ENCODE measurements around the gene TDRD3.

The TDRD3 gene

GRCh38 chr13:60575142-60575541, 178.1 kb downstream of the TDRD3 start:
- no peak for DNase-seq (ENCODE audit: low read depth)

DNA sequence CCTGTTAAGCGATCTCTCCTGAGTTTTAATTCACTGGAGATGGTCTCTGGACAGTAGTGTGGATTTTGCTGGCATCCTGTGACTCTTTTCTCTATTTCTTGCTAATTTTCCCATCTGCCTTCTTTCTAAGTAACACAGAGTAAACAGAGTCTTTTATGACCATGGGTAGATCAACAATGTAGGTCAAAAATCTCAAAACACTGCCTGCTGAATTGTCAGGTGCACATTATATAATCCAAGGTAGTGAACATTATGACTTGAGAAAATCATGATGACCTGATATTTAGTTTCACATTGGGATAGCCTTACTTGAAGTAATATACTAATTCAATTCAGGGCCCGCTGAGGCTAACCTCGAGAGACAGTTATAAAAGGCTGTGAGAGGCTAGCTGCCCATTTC, 180.7 kb downstream of the TDRD3 start:
- DNase-seq (ENCODE audit: low read depth), result no peak

DNA sequence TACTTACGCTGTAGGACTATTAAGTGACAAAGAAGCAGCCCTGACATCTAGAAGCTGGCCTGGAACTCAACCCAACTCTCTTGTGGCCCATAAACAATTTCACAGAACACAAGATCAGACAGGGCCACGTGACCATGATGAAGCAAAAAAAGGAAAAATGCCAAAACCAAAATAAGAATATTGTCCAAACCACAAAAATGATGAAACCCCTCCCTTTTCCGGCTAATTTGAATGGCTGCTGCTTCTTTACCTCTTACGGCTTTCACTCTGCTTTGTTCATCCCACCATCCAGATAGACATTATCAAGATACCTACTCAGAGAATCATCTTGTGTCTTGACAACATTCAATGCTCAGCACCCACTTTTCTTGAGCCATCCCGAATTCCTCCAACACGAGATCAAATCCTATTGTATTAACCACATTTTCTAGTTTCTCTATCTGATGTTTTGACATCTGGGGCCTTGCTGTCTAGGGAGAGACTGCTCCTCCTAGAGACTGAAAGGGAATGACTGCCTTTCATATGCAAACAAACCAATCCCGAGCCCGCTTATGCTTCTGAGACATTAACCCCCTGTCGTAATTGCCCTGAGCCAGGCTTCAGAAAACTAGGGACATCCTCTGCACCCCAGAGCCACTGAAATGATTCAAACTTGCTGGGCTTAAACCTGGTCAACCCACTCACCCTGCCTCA, 186.3 kb downstream of the TDRD3 start:
- DNase-seq (ENCODE audit: low read depth), result no peak

GRCh38 chr13:60583911-60584753, 187.1 kb downstream of the TDRD3 start:
- no peak for DNase-seq (ENCODE audit: low read depth)

DNA sequence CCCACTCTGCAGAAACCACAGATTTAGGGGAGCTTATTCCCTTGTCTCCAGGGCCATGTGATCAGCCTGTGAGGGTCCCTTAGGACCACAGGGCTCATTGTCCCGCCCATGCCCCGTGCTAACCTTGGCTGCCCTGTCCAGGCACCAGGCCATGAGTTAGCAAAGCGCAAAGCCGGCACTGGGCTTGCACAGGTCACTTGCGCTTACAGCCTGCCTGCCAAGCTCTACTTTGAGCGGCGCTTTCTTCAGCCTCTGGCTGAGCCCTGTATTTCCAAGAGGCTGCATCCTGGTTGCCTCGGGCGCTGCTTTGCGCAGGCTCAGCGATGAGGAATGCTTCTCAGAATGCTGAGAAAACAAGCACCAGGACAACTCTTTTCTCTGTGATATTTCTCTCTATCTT, 188.0 kb downstream of the TDRD3 start:
- DNase-seq (ENCODE audit: low read depth), result no peak

DNA sequence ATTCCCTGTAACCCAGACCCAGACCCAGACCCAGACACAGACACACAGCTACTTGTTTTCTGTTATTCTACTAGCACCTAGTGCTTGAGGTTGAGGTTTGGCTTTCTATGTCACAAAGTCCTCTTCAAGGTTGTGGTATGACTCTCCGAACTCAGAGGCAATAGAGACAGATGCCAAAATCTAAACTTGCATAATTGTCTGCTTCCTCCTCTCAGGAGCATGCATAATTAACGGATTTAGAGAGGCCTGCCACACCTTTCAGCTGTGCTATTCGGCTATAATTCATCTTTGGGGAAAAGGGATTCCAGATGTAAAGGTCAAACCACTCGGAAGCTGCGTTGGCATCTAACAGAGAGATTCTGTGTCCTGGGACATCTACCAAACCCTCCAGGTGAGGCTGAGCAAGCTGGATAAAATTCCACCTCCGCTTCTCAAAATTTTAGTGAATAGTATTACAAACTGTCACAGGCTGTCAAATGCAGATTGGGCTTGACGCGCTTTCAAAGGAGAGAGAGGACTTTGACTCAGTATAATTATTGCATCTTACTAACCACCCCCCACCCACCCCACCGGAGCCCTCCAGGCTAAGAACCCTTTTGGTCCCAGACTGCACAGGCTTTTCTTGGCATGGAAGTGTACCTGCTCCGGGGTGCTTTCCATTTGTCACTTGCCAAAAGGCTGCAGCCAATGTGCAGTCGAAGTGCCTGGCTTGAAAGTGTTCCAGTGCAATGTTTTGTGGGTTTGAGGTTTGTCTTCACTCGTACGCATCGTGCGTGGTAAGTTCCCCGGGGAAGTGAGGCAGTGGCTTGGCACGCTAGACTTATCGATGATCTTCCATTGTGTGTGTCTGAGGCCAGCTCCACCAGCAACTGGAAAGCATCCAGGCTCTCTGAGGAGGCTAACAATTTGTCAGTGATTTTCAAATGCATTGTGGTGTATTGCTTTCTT, 194.1 kb downstream of the TDRD3 start:
- no peak for DNase-seq (ENCODE audit: low read depth)

DNA sequence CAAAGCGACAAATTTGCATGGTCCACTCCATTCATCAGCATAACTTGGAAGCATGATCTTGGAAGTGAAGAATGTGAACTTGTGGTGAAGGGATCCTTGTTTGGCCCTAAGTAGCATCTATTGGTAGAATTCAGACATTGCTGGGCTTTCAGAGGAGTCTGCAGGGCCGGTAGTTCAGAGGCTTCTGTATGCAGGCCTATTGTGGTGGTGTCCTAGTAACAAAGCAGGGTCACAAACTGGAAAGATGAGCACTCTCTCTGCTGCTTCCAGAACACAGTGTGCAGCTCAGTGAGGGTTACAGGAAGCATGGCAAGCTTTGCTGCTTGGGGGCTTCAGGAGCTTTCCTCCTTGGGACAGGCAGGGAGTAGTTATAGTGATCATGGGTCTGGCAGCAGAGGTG, 206.0 kb downstream of the TDRD3 start:
- no peak for DNase-seq (ENCODE audit: low read depth)

DNA sequence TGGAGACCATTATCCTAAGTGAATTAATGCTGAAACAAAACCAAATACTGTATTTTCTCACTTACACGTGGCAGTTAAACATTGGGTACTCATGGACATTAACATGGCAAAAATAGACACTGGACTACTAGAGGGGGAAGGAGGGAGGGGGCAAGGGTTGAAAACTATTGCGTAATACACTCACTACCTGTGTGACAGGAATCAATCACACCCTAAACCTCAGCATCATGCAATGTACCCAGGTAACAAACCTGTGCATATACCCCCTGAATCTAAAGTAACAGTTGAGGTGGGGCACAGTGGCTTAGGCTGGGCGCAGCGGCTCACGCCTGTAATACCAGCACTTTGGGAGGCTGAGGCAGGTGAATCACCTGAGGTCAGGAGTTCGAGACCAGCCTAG, 207.0 kb downstream of the TDRD3 start:
- DNase-seq (ENCODE audit: low read depth), result no peak

DNA sequence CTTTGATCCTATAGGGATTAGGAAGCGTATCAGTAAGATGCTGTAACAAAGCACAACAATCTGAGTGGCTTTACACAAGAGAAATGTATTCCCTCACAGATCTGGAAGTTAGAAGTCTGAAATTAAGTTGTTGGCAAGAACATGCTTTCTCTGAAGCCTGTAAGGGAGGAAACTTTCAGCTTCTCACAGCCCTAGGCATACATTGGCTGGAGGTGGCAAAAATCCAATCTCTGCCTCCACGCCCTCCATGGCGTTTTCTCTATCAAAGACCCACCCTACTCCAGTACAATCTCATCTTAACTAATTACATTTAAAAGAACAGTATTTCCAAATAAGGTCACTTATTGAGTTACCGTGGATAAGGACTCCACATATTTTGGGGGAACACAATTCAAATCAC, 211.9 kb downstream of the TDRD3 start:
- DNase-seq (ENCODE audit: low read depth), result no peak

- no peak for DNase-seq (ENCODE audit: low read depth)
Observed at GRCh38 chr13:60611523-60611922, 214.5 kb downstream of the TDRD3 start.

GRCh38 chr13:60612593-60612992, 215.6 kb downstream of the TDRD3 start:
- no peak for DNase-seq (ENCODE audit: low read depth)

GRCh38 chr13:60613080-60613479, 216.1 kb downstream of the TDRD3 start:
- no peak for DNase-seq (ENCODE audit: low read depth)

- no peak for DNase-seq (ENCODE audit: low read depth)
Observed at GRCh38 chr13:60617991-60618733, 221.1 kb downstream of the TDRD3 start.

DNA sequence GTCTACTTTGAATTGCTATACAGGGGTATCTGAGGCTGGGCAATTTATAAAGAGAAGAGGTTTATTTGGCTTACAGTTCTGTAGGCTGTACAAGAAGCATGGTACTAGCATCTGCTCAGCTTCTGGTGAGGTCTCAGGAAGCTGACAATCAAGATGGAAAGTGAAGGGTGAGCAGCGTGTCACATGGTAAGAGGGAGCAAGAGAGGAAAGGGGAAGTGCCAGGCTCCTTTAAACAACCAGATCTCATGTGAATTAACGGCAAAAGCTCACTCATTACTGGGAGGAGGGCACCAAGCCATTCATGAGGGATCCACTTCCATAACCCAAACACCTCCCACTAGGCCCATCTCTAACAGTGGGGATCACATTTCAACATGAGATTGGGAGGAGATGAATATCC, 222.4 kb downstream of the TDRD3 start:
- DNase-seq (ENCODE audit: low read depth), result no peak

DNA sequence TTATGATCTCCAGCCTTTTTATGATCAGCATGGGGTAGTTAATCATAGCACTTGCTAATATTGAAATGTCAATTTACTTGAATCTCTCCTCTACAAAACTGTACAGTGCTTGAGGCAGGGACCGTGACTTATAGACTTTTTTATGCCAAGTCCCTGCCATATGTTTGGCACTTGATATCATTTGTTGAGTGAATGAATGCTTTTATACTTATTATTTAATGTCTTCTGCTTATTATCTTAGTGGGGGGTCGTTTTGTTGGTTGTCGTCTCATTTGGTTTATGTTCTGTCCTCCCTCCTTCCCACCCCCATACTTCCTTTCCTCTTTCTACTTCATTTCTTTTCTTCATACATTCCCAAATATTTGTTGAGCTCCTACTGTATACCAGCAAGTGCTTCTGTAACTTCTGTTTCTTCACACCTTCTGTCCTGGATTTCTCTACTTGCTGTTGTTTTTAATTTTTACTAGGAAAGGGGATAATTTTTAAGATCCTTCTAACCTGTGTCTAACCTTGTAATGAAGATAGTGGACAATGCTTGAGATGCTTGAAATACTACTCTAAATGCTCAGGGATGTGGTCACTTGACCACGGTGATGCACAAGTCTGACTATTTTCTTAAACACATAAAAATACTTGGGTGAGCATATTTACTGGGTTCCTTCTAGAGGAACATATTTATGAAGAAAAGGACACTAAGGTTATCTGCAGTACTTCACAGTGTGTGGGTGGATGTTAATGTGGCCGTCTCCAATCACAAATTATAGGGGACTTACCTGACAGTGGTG, 223.8 kb downstream of the TDRD3 start:
- DNase-seq (ENCODE audit: low read depth), result no peak

- DNase-seq (ENCODE audit: low read depth), result no peak
Observed at GRCh38 chr13:60623151-60623550, 226.1 kb downstream of the TDRD3 start.

Data from activated T-helper 1 cell treated with Interleukin-2 at 50 U/mL for 16 hours (primary cell).